Measurements from ENCODE around the gene MTRR. TPM values are rescaled to one million over a fixed set of nuclear protein-coding genes. Genes with fewer than 3 reads are reported as not detected.

Gene MTRR
- total and polyA plus RNA-seq, 2 of the 4 experiments (the other 2 are of a cell fraction), result 33.2 to 33.5 TPM

GRCh38 chr5:7941692-7942091 is 72.7 kb downstream of the MTRR start:
- no peak overlapping the region for H2AK9ac ChIP-seq (replicated peaks; ENCODE audit: low read depth, low read length, poor library complexity)
- no peak overlapping the region for H3K4me2 ChIP-seq (ENCODE audit: low read depth, low read length)
- WGBS, 2 experiments (ENCODE audit: extremely low coverage in 2 of 2, insufficient read length in 1 of 2), result no CpG with 5 or more reads among the region's 3 CpGs
- no peaks in the 10 kb centered on the region for H3K9me3 ChIP-seq (ENCODE audit: control insufficient read depth, insufficient read depth, low read length)
- H3K9ac ChIP-seq (ENCODE audit: low read depth, low read length), result no peak overlapping the region
- H2AFZ ChIP-seq (replicated peaks; ENCODE audit: low read length, poor library complexity), result no peak overlapping the region
- H2BK5ac ChIP-seq (ENCODE audit: low read depth, low read length, poor library complexity, severe bottlenecking), result no peak overlapping the region
- intact Hi-C loops (cut with micrococcal nuclease) (no loop called here), in situ Hi-C loops (cut with MboI; ENCODE audit: low sequenced_read_pairs) (no loop called here), dilution Hi-C loops (cut with HindIII; ENCODE audit: low sequenced_read_pairs, unreplicated experiment) (no loop called here)
- no peak for ATAC-seq (ENCODE audit: low read depth)
- H3K36me3 ChIP-seq (ENCODE audit: control insufficient read depth, insufficient read depth, low read length), result no peaks in the 10 kb centered on the region
- no peak for DNase-seq
- H2BK15ac ChIP-seq (ENCODE audit: low read depth, low read length), result no peak overlapping the region
- H3K23ac ChIP-seq (ENCODE audit: low read depth, low read length), result no peak overlapping the region
- no peak overlapping the region for H3K56ac ChIP-seq (ENCODE audit: extremely low read depth, insufficient read depth, low read length)
- no peak for TF ChIP-seq CHD1 (IDR thresholded peaks at IDR 0.05; ENCODE audit: low read depth, low read length)
- TF ChIP-seq FOS (IDR thresholded peaks at IDR 0.05; ENCODE audit: low read depth, low read length), result no peak
- no peak for TF ChIP-seq CEBPB (IDR thresholded peaks at IDR 0.05; ENCODE audit: low read depth, low read length)
- no peak for TF ChIP-seq USF2 (IDR thresholded peaks at IDR 0.05; ENCODE audit: low read depth, low read length)
- TF ChIP-seq MAFK (IDR thresholded peaks at IDR 0.05; ENCODE audit: low read depth, low read length), result no peak
- H2BK20ac ChIP-seq (ENCODE audit: low read depth, low read length), result no peak overlapping the region
- H3K27me3 ChIP-seq (ENCODE audit: control insufficient read depth, insufficient read depth, low read length), result peaks cover 4% of the 10 kb centered on the region
- H4K5ac ChIP-seq (ENCODE audit: low read depth, low read length), result no peak overlapping the region
- H2AK5ac ChIP-seq (ENCODE audit: low read depth, low read length), result no peak overlapping the region
- ChIA-PET CTCF (interaction anchor here (1.5 kb wide), 1 partner anchor 14 kb away, joined by 4 read pairs; no protein-coding TSS in a partner anchor), POLR2A (ENCODE audit: unreplicated experiment) (no interaction called here)
- no peaks in the 10 kb centered on the region for H3K79me1 ChIP-seq (ENCODE audit: low read depth in 1 of 2, low read length in 2 of 2)
- H3K4me3 ChIP-seq (ENCODE audit: insufficient read depth, low read depth, low read length), result no peak overlapping the region
- H3K27ac ChIP-seq (ENCODE audit: insufficient read depth, low read length), result no peak overlapping the region
- no peak overlapping the region for H4K91ac ChIP-seq (ENCODE audit: insufficient read depth, low read depth, low read length)
- BruUV-seq (replicated peaks), result no TSS peak
- no peak overlapping the region for H2BK120ac ChIP-seq (ENCODE audit: low read depth, low read length)
- no peaks in the 10 kb centered on the region for H4K20me1 ChIP-seq (ENCODE audit: insufficient read depth, low read length)
- H3K4ac ChIP-seq (ENCODE audit: low read depth, low read length), result no peak overlapping the region
- H3K18ac ChIP-seq (ENCODE audit: low read depth, low read length), result no peak overlapping the region
- no peaks in the 10 kb centered on the region for H3K9me1 ChIP-seq (ENCODE audit: insufficient read depth, low read length)
- no peaks in the 10 kb centered on the region for H3K4me1 ChIP-seq (ENCODE audit: control insufficient read depth, insufficient read depth, low read length)
- no peak overlapping the region for H4K8ac ChIP-seq (ENCODE audit: low read depth in 2 of 2, low read length in 2 of 2)
- H3K14ac ChIP-seq (replicated peaks; ENCODE audit: low read depth, low read length), result no peak overlapping the region
